Neural progenitor cell (in vitro differentiated cells): ENCODE measurements around the gene PRPF40A. TPM values are rescaled to one million over a fixed set of nuclear protein-coding genes. Genes with fewer than 3 reads are reported as not detected.

ENCODE experiments used
- DNase-seq: peaks from one replicate; pipeline ENCODE4 v3.0.0-alpha.2; 2016; ENCODE audit warnings: low spot score
- H2AFZ ChIP-seq: fragments of 200-600 bp; sonication (generic); replicated peaks from 2 replicates; pipeline ENCODE4 v1.6.1; 2016; ENCODE audit warnings: antibody characterized with exemption
- H3F3A ChIP-seq: fragments of 200-600 bp; sonication (generic); 2 replicates; pipeline ENCODE4 v1.6.1; 2016; ENCODE audit warnings: antibody characterized with exemption, low read depth
- H3K27ac ChIP-seq: fragments of 200-600 bp; sonication (generic); 2 replicates; pipeline ENCODE4 v1.5.1; 2016; ENCODE audit warnings: mild to moderate bottlenecking
- H3K27me3 ChIP-seq: fragments of 200-600 bp; sonication (generic); 2 replicates; pipeline ENCODE4 v1.6.1; 2016; ENCODE audit warnings: mild to moderate bottlenecking, moderate library complexity
- H3K36me3 ChIP-seq: fragments of 200-600 bp; sonication (generic); 2 replicates; pipeline ENCODE4 v1.5.1; 2016
- H3K4me1 ChIP-seq: fragments of 200-600 bp; sonication (generic); 2 replicates; pipeline ENCODE4 v1.6.1; 2016; ENCODE audit warnings: mixed run types
- H3K4me2 ChIP-seq: fragments of 200-600 bp; sonication (generic); 2 replicates; pipeline ENCODE4 v1.6.1; 2016
- H3K4me3 ChIP-seq: fragments of 200-600 bp; sonication (generic); 2 replicates; pipeline ENCODE4 v1.5.1; 2016
- H3K79me2 ChIP-seq: fragments of 200-600 bp; sonication (generic); 2 replicates; pipeline ENCODE4 v1.6.1; 2016; ENCODE audit warnings: low read depth
- H3K9ac ChIP-seq: fragments of 200-600 bp; sonication (generic); 2 replicates; pipeline ENCODE4 v1.6.1; 2016
- H3K9me3 ChIP-seq: fragments of 200-600 bp; sonication (generic); 2 replicates; pipeline ENCODE4 v1.5.1; 2016; ENCODE audit warnings: low read depth
- H4K20me1 ChIP-seq: fragments of 200-600 bp; sonication (generic); 2 replicates; pipeline ENCODE4 v1.6.1; 2016; ENCODE audit warnings: low read depth
- H3K27ac Mint-ChIP-seq: 3 replicates; pipeline ENCODE4 v1.8.0; 2021; ENCODE audit warnings: mixed read lengths
- H3K27me3 Mint-ChIP-seq: 2 replicates; pipeline ENCODE4 v1.8.0; 2022; ENCODE audit warnings: low read depth, mild to moderate bottlenecking, inconsistent platforms, moderate library complexity, mixed read lengths; ENCODE audit not compliant: insufficient read depth
- H3K36me3 Mint-ChIP-seq: 3 replicates; pipeline ENCODE4 v1.8.0; 2021; ENCODE audit warnings: mixed read lengths
- H3K4me1 Mint-ChIP-seq: 3 replicates; pipeline ENCODE4 v1.8.0; 2021; ENCODE audit warnings: mixed read lengths
- H3K4me3 Mint-ChIP-seq: 3 replicates; pipeline ENCODE4 v1.8.0; 2021; ENCODE audit warnings: mild to moderate bottlenecking, moderate library complexity, mixed read lengths
- H3K9me3 Mint-ChIP-seq: 3 replicates; pipeline ENCODE4 v1.8.0; 2020; ENCODE audit warnings: mixed read lengths
- EZH2 ChIP-seq: fragments of 200-600 bp; sonication (generic); IDR thresholded peaks from 2 replicates; pipeline ENCODE4 v1.6.1; 2017; ENCODE audit warnings: antibody characterized with exemption, mild to moderate bottlenecking, moderate library complexity
- EZH2phosphoT487 ChIP-seq: fragments of 200-600 bp; sonication (generic); IDR thresholded peaks from 2 replicates; pipeline ENCODE4 v1.6.1; 2017; ENCODE audit warnings: antibody characterized with exemption
- total RNA-seq: library from RNA; depleted of rRNA; stranded (reverse); fragments of >200 nt; gene quantifications from 2 replicates; pipeline ENCODE4 v1.2.3, GENCODE V29; 2015; ENCODE audit warnings: low replicate concordance
- TF ChIP-seq, protein P1 (sequence below): fragments of 200-600 bp; sonication (generic); IDR thresholded peaks from 2 replicates; pipeline ENCODE4 v1.5.1; 2017; ENCODE audit warnings: antibody characterized with exemption, mild to moderate bottlenecking

PRPF40A gene
- total RNA-seq, 1 donor from 2014 or later, result 257 TPM

DNA sequence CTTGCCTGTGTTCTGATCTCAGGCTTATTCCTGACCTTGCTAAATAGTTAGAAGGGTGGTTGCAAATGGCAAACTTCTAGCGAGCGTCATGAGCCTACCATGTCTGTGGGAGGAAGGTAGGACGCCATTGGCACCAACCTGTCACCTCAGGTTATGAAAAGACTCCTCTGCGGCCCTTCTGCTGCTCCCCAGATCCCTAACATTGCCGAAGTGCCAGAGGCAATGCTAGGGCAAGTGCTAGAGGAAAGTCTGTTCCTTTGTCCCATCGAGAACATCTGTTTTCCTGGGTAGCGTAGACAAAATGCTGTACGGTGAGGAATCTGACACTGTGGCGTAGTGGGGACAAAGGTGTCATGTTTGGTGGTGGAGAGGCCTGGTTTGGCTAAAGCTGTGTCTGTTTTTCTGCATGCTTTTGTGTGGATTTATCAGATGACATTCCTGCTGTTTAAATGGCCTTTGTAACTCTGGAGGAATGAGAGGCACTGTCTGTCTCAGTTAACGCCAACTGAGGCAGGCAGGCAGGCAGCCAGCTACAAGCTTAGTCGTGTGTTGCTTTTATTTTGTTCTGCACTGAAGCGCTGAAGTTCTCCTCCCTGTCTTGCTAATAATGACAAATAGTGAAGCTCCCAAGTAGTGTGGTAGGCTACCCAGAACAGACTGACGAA, 94.1 kb downstream of the PRPF40A start:
- Histone ChIP-seq H3K27me3 (no peaks in the 10 kb centered on the region), H3F3A (no peaks in the 10 kb centered on the region), H3K4me3 (no peak overlapping the region), H3K79me2 (no peaks in the 10 kb centered on the region), H3K36me3 (peaks cover 6% of the 10 kb centered on the region), H3K9me3 (no peaks in the 10 kb centered on the region), H3K4me2 (no peak overlapping the region), H3K27ac (no peak overlapping the region), H3K9ac (no peak overlapping the region), H4K20me1 (no peaks in the 10 kb centered on the region), H2AFZ (no peak overlapping the region), H3K4me1 (no peaks in the 10 kb centered on the region)
- H3K4me3 Mint-ChIP-seq, result no peak overlapping the region
- TF ChIP-seq EZH2 (no peak), EZH2phosphoT487 (no peak)
- TF ChIP-seq, protein P1, sequence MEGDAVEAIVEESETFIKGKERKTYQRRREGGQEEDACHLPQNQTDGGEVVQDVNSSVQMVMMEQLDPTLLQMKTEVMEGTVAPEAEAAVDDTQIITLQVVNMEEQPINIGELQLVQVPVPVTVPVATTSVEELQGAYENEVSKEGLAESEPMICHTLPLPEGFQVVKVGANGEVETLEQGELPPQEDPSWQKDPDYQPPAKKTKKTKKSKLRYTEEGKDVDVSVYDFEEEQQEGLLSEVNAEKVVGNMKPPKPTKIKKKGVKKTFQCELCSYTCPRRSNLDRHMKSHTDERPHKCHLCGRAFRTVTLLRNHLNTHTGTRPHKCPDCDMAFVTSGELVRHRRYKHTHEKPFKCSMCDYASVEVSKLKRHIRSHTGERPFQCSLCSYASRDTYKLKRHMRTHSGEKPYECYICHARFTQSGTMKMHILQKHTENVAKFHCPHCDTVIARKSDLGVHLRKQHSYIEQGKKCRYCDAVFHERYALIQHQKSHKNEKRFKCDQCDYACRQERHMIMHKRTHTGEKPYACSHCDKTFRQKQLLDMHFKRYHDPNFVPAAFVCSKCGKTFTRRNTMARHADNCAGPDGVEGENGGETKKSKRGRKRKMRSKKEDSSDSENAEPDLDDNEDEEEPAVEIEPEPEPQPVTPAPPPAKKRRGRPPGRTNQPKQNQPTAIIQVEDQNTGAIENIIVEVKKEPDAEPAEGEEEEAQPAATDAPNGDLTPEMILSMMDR, result no peak
- no peaks in the 10 kb centered on the region for H3K27me3 Mint-ChIP-seq
- H3K4me1 Mint-ChIP-seq, result no peaks in the 10 kb centered on the region
- peaks cover 44% of the 10 kb centered on the region for H3K36me3 Mint-ChIP-seq
- peak; percentile 23 for DNase-seq
- H3K27ac Mint-ChIP-seq, result peak overlapping the region; percentile 37
- H3K9me3 Mint-ChIP-seq, result no peaks in the 10 kb centered on the region

DNA sequence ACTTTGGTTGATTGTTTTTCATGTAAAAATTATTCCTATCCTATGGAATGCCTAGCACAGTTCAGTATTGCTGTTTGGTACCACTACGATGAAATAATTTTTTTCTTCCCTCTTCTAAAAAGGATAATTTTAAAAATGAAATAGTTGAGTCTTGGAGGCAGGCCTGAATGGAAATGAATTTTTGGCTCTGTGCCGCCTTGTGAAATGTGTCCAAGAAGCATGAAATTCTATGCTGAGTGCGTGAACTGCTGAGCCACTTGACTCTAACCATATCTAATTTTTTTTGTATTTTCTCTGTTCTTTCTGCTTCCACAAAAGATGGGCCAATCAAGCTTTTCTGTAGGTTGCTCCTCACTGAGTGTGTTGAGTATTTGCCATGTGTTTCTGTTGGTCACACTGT, 95.0 kb downstream of the PRPF40A start:
- Histone ChIP-seq H3F3A (no peaks in the 10 kb centered on the region), H3K4me3 (no peak overlapping the region), H3K4me1 (no peaks in the 10 kb centered on the region), H3K9me3 (no peaks in the 10 kb centered on the region), H3K4me2 (no peak overlapping the region), H4K20me1 (no peaks in the 10 kb centered on the region), H3K79me2 (no peaks in the 10 kb centered on the region), H3K36me3 (peaks cover 6% of the 10 kb centered on the region), H2AFZ (no peak overlapping the region), H3K27me3 (no peaks in the 10 kb centered on the region), H3K27ac (no peak overlapping the region), H3K9ac (no peak overlapping the region)
- no peak for DNase-seq
- no peak for TF ChIP-seq EZH2
- no peak for TF ChIP-seq EZH2phosphoT487
- TF ChIP-seq, protein P1, result no peak
- Mint-ChIP-seq H3K27ac (no peak overlapping the region), H3K9me3 (no peaks in the 10 kb centered on the region), H3K4me3 (no peak overlapping the region), H3K27me3 (no peaks in the 10 kb centered on the region), H3K4me1 (no peaks in the 10 kb centered on the region), H3K36me3 (peaks cover 48% of the 10 kb centered on the region)

DNA sequence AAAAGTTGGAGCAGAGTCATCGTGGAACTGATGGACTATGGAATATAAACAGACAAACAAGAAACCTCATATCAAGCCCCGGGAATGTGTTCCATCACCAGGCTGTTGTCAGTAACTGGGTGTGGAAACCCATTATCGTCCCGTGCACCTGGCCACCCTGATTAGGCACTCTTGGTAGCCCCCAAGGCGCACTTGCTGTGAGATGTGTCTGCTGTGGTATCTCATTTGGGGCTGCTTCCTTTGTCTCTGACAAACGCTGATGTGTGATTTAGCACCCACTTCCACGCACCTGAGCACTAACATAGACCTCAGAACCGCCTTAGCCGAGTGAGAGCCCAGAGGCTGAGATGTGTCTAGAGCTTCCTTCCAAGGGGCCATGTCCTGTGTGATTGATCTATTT, 96.3 kb downstream of the PRPF40A start:
- H3F3A ChIP-seq, result no peaks in the 10 kb centered on the region
- H3K4me3 ChIP-seq, result no peak overlapping the region
- H3K4me1 ChIP-seq, result no peaks in the 10 kb centered on the region
- peaks cover 51% of the 10 kb centered on the region for H3K36me3 Mint-ChIP-seq
- H3K4me1 Mint-ChIP-seq, result no peaks in the 10 kb centered on the region
- no peak overlapping the region for H2AFZ ChIP-seq
- H3K27me3 Mint-ChIP-seq, result no peaks in the 10 kb centered on the region
- TF ChIP-seq EZH2, result no peak
- no peak for TF ChIP-seq EZH2phosphoT487
- TF ChIP-seq, protein P1, result no peak
- no peaks in the 10 kb centered on the region for H3K79me2 ChIP-seq
- no peaks in the 10 kb centered on the region for H3K9me3 Mint-ChIP-seq
- no peak overlapping the region for H3K4me2 ChIP-seq
- H3K9me3 ChIP-seq, result no peaks in the 10 kb centered on the region
- H4K20me1 ChIP-seq, result no peaks in the 10 kb centered on the region
- H3K27ac ChIP-seq, result no peak overlapping the region
- H3K27me3 ChIP-seq, result no peaks in the 10 kb centered on the region
- H3K36me3 ChIP-seq, result peaks cover 6% of the 10 kb centered on the region
- no peak for DNase-seq
- no peak overlapping the region for H3K9ac ChIP-seq
- H3K27ac Mint-ChIP-seq, result no peak overlapping the region
- no peak overlapping the region for H3K4me3 Mint-ChIP-seq
